Mucosa of descending colon (tissue), 3 donors: Measurements from ENCODE around the gene ABLIM2. TPM values are rescaled to one million over a fixed set of nuclear protein-coding genes. Genes with fewer than 3 reads are reported as not detected.
"Not testable (repeated sequence)": the region's sequence is repeated elsewhere in the genome, so short reads cannot be mapped to it uniquely, and the experiment has no call there.

Source experiments
- ATAC-seq: fragments of 200-7000 bp; cut with Tn5 transposase; one replicate; pipeline ENCODE4 v1.9.1; 2020; ENCODE audit warnings: mild to moderate bottlenecking, moderate library complexity
- DNase-seq, 3 donors: peaks; one replicate each; pipeline ENCODE4 v3.0.0-alpha.2; 2020
- H3K36me3 ChIP-seq: fragments of 200-600 bp; one replicate; pipeline ENCODE4 v1.8.0; 2021; ENCODE audit warnings: low read depth, mild to moderate bottlenecking
- H3K4me1 ChIP-seq: fragments of 200-600 bp; one replicate; pipeline ENCODE4 v1.8.0; 2021; ENCODE audit warnings: low read depth, mild to moderate bottlenecking
- H3K4me3 ChIP-seq: fragments of 200-600 bp; one replicate; pipeline ENCODE4 v1.8.0; 2021; ENCODE audit warnings: mild to moderate bottlenecking
- H3K9me3 ChIP-seq: fragments of 200-600 bp; one replicate; pipeline ENCODE4 v1.8.0; 2021; ENCODE audit warnings: mild to moderate bottlenecking
- CTCF ChIP-seq: fragments of 200-600 bp; IDR thresholded peaks from one replicate; pipeline ENCODE4 v1.8.0; 2022; ENCODE audit warnings: antibody characterized with exemption, mild to moderate bottlenecking
- intact Hi-C, 2 donors: fragments of 100-400 bp; cut with DNase I in 1 of 2; cut with micrococcal nuclease in 1 of 2; formaldehyde crosslinking; loops; one replicate each; pipeline versions ENCODE4 v1.11.0 to v1.11.1; 2022; cut with DNase I, micrococcal nuclease
- total RNA-seq, 3 donors: library from RNA; stranded (reverse); fragmentation: NEBNext Ultra II Directional in 2 of 3; extraction: Animal tissue kit (Norgen Biotek cat#: 25700) in 2 of 3; gene quantifications; one replicate each; pipeline versions ENCODE4 v1.2.1 to v1.2.4, GENCODE V29; 2021 to 2023
- donor health status: DM: no; HTN: no; CAD: no; lungs with moderate emphysema.
- donor health status: DM: no; HTN: no; CAD: no.
- donor health status: DM: no; HTN: yes; CAD: no.

The ABLIM2 gene
- total RNA-seq, 3 donors from 2014 or later: 15.0 to 15.8 (median 15.5) TPM

- intact Hi-C loops: no loop called here
- H3K4me3 ChIP-seq: no peak overlapping the region
- no peaks in the 10 kb centered on the region for H3K4me1 ChIP-seq
- DNase-seq: no peak
- H3K36me3 ChIP-seq: no peaks in the 10 kb centered on the region
- no peak for TF ChIP-seq CTCF
- no peaks in the 10 kb centered on the region for H3K9me3 ChIP-seq
- no peak for ATAC-seq
These were observed 14.3 kb downstream of the ABLIM2 start for GRCh38 chr4:8144359-8144758.

- Histone ChIP-seq H3K9me3 (no peaks in the 10 kb centered on the region), H3K4me1 (no peaks in the 10 kb centered on the region), H3K4me3 (no peak overlapping the region), H3K36me3 (no peaks in the 10 kb centered on the region)
- DNase-seq (no peak), ATAC-seq (no peak)
- intact Hi-C loops: no loop called here
- TF ChIP-seq CTCF: no peak
These were observed 15.0 kb downstream of the ABLIM2 start for GRCh38 chr4:8143392-8144140.

GRCh38 chr4:8142556-8142955 is 16.1 kb downstream of the ABLIM2 start:
- no peaks in the 10 kb centered on the region for H3K36me3 ChIP-seq
- DNase-seq: no peak
- TF ChIP-seq CTCF: no peak
- H3K9me3 ChIP-seq: no peaks in the 10 kb centered on the region
- intact Hi-C loops: no loop called here
- H3K4me1 ChIP-seq: no peaks in the 10 kb centered on the region
- no peak for ATAC-seq
- no peak overlapping the region for H3K4me3 ChIP-seq

- intact Hi-C loops: no loop called here
- TF ChIP-seq CTCF: no peak
- no peak for DNase-seq
- no peaks in the 10 kb centered on the region for H3K36me3 ChIP-seq
- H3K4me3 ChIP-seq: no peak overlapping the region
- no peak for ATAC-seq
- H3K9me3 ChIP-seq: no peaks in the 10 kb centered on the region
- no peaks in the 10 kb centered on the region for H3K4me1 ChIP-seq
These were observed 16.7 kb downstream of the ABLIM2 start for GRCh38 chr4:8141935-8142334.

- intact Hi-C loops: no loop called here
- Histone ChIP-seq H3K4me3 (no peak overlapping the region), H3K9me3 (no peaks in the 10 kb centered on the region), H3K4me1 (no peaks in the 10 kb centered on the region), H3K36me3 (no peaks in the 10 kb centered on the region)
- ATAC-seq (no peak), DNase-seq (no peak)
- TF ChIP-seq CTCF: no peak
These were observed 17.7 kb downstream of the ABLIM2 start for GRCh38 chr4:8140915-8141314.

- H3K36me3 ChIP-seq, H3K4me3 ChIP-seq, intact Hi-C loops, H3K4me1 ChIP-seq, DNase-seq, ATAC-seq, H3K9me3 ChIP-seq: not testable (repeated sequence)
These were observed 18.9 kb downstream of the ABLIM2 start for GRCh38 chr4:8139726-8140125.
